ENCODE results near the gene RAB33A. TPM values are rescaled to one million over a fixed set of nuclear protein-coding genes. Genes with fewer than 3 reads are reported as not detected.
"Not testable (repeated sequence)": the region's sequence is repeated elsewhere in the genome, so short reads cannot be mapped to it uniquely, and the experiment has no call there.

RAB33A gene
- total RNA-seq, 1 experiment from 2014 or later, result not detected

DNA sequence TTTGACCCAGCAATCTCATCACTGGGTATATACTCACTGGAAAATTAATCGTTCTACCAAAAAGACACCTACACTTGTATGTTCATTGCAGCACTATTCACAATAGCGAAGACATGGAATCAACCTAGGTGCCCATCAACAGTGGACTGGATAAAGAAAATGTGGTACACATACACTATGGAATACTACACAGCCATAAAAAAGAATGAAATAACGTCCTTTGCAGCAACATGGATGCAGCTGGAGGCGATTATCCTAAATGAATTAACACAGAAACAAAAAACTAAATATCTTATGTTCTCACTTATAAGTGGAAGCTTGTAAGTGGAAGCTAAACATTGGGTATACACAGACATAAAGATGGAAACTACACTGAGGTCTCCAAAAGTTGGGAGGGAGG, 59.4 kb downstream of the RAB33A start:
- not testable (repeated sequence) for DNase-seq (ENCODE audit: low spot score)

Other genes with a start within 250 kb of the RAB33A start
- 1.6 and 1.7 TPM in 2 replicates for gene BCORL1, start 189.3 kb upstream of the RAB33A start, total RNA-seq (2014; rRNA removed; shearing (Covaris generic))
- gene ELF4, start 61.5 kb upstream of the RAB33A start, total RNA-seq (2014; rRNA removed; shearing (Covaris generic)), result 39.8 and 42.4 TPM in 2 replicates
- 28.4 and 39.7 TPM in 2 replicates for gene AIFM1, start 6.1 kb upstream of the RAB33A start, total RNA-seq (2014; rRNA removed; shearing (Covaris generic))
- gene ZNF280C, start 96.9 kb downstream of the RAB33A start, total RNA-seq (2014; rRNA removed; shearing (Covaris generic)), result 0.99 and 1.0 TPM in 2 replicates
- 9.0 and 9.3 TPM in 2 replicates for gene SLC25A14, start 168.0 kb downstream of the RAB33A start, total RNA-seq (2014; rRNA removed; shearing (Covaris generic))
- gene GPR119, start 213.7 kb downstream of the RAB33A start, total RNA-seq (2014; rRNA removed; shearing (Covaris generic)), result not detected in 2 replicates
- 16.5 and 19.5 TPM in 2 replicates for gene RBMX2, start 230.0 kb downstream of the RAB33A start, total RNA-seq (2014; rRNA removed; shearing (Covaris generic))